ENCODE data around the gene RUFY2. TPM values are rescaled to one million over a fixed set of nuclear protein-coding genes. Genes with fewer than 3 reads are reported as not detected.
"Not testable (repeated sequence)": the region's sequence is repeated elsewhere in the genome, so short reads cannot be mapped to it uniquely, and the experiment has no call there.

The RUFY2 gene
- 4.8 TPM for polyA plus RNA-seq (2012; ENCODE audit: insufficient read depth, insufficient read length)

GRCh38 chr10:68406815-68407548 lies at the start of gene RUFY2:
TSS of gene RUFY2 (minus strand) at chr10:68407277. CDS start at chr10:68407189, 88 bp downstream.
- peak; percentile 39 for DNase-seq (ENCODE audit: low read depth, low spot score)

DNA sequence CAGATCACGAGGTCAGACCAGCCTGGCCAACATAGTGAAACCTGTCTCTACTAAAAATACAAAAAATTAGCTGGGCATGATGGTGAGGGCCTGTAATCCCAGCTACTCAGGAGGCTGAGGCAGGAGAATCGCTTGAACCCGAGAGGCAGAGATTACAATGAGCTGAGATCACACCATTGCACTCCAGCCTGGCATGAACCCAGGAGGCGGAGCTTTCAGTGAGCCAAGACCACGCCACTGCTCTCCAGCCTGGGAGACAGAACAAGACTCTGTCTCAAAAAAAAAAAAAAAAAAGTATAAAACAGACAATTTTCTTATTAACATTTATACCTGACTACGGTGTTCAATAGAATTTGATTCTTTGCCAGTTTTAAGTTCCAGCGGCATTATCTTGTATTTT lies 42.6 kb upstream of the RUFY2 start:
- DNase-seq (ENCODE audit: low read depth, low spot score); H3K4me3 ChIP-seq (ENCODE audit: low read length): not testable (repeated sequence)

More at GRCh38 chr10:68406815-68407548, at the start of gene RUFY2:
- H3K4me3 ChIP-seq (ENCODE audit: low read length): peak within 1 kb of the TSS; percentile 89

DNA sequence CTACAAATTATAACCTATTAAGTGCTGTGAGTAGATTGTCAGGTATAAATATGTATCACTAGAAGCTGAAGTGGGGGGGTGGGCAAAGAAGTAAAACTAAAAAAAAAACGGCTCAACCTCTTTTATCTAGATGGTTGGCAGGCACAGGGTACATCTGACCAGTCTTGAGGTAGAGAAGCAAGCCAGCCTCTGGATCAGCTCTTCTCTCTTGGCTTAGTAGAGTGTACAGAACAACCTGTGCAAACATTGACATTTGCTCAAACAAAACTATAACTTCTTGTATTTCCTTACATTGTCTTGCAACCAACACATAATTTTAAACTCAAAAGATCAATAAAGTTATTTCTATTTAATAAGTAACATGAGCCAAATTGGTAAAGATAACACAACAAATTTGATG lies 39.1 kb upstream of the RUFY2 start:
- H3K4me3 ChIP-seq (ENCODE audit: low read length): no peak overlapping the region
- no peak for DNase-seq (ENCODE audit: low read depth, low spot score)

DNA sequence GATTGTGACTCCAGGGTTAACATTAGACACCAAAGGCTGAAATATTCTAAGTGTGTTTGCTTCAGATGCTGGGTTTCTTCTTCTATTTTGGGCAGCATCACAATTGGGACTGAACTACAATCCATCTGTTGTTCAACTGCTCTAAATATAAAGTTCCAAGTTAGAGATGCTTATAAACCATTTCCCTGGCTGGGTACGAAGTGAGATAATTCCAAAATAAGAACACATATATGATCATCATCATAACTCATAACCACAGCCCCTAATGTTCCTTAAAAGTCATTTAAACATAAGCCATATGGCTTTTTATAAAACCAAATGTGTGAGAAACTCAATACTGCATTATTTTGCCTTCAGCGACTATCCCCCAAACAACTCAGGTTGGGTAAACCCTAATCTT lies 35.9 kb upstream of the RUFY2 start:
- no peak for DNase-seq (ENCODE audit: low read depth, low spot score)
- no peak overlapping the region for H3K4me3 ChIP-seq (ENCODE audit: low read length)

DNA sequence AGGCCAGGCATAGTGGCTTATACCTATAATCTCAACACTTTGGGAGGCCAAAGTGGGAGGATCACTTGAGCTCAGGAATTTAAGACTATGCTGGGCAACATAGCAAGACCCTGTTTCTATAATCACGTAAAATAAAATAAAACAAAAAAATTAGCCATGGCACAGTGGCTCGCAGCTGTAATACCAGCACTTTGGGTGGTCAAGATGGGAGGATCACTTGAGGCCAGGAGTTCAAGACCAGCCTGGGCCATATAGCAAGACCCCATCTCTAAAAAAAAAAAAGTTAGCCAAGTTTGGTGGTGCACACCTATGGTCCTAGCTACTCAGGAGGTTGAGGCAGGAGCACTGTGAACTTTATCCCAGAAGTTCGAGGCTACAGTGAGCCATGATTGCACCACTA lies 33.8 kb upstream of the RUFY2 start:
- DNase-seq (ENCODE audit: low read depth, low spot score): no peak
- H3K4me3 ChIP-seq (ENCODE audit: low read length): no peak overlapping the region

GRCh38 chr10:68435803-68436202 lies 28.7 kb upstream of the RUFY2 start:
- no peak overlapping the region for H3K4me3 ChIP-seq (ENCODE audit: low read length)
- no peak for DNase-seq (ENCODE audit: low read depth, low spot score)

DNA sequence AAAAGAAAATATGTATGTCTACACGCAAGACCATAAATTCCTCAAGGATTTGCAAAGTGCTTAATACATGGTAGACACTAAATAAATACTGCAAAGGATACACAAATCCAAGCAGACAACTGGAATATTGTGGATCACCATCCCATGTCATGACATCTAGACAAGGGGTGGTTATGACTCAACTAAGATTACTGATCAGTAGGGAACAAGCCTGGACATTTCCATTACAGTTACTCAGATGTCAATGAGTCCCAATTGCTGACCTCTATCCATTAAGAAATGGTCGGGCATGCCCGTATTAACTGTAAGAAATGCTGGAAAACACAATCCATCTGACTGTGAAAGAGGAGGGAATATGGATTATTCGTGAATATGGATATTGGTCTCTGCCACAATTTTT lies 27.6 kb upstream of the RUFY2 start:
- no peak for DNase-seq (ENCODE audit: low read depth, low spot score)
- no peak overlapping the region for H3K4me3 ChIP-seq (ENCODE audit: low read length)

- no peak for DNase-seq (ENCODE audit: low read depth, low spot score)
- H3K4me3 ChIP-seq (ENCODE audit: low read length): no peak overlapping the region
Observed at GRCh38 chr10:68428396-68429104, 21.5 kb upstream of the RUFY2 start.

- no peak overlapping the region for H3K4me3 ChIP-seq (ENCODE audit: low read length)
- DNase-seq (ENCODE audit: low read depth, low spot score): no peak
Observed at GRCh38 chr10:68424454-68425014, 17.5 kb upstream of the RUFY2 start.

GRCh38 chr10:68423522-68423921 lies 16.4 kb upstream of the RUFY2 start:
- H3K4me3 ChIP-seq (ENCODE audit: low read length): no peak overlapping the region

GRCh38 chr10:68419376-68419775 lies 12.3 kb upstream of the RUFY2 start:
- no peak for DNase-seq (ENCODE audit: low read depth, low spot score)
- H3K4me3 ChIP-seq (ENCODE audit: low read length): no peak overlapping the region

More at GRCh38 chr10:68423522-68423921, 16.4 kb upstream of the RUFY2 start:
- DNase-seq (ENCODE audit: low read depth, low spot score): peak; percentile 95

- DNase-seq (ENCODE audit: low read depth, low spot score): no peak
- H3K4me3 ChIP-seq (ENCODE audit: low read length): no peak overlapping the region
Observed at GRCh38 chr10:68408898-68409518, 1.9 kb upstream of the RUFY2 start.

DNA sequence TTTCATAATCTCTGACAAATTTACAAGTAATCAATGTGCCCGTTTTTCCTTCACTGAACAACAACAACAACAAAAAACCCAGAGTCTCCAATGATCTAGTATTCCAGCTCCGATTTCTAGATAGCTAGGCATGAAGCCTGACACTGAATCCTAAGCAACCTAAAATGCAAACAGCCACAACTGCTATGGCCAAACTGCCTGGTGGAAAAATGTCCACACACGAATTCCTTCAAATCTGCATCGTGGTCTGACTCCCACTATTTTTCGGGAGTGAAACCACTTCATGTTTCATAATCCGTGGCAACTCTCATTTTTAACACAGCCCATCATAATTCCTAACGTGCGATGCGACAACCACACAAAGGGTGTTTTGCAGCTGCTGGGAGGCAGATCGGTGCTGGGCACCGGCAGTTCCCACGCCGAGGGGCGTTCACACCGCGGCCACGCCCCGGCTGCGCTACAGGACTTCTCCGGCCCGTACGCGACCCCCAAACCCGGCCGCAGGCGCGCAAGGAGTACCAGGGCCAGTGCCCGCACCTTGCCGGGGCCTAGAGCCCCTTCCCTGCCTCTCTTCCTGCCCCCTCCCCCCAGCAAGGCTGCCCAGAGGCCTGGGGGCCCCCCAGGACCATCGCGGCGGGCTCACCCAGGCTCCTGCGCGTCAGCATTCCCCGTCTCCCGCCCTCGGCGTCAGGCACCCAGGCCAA lies 814 bp downstream of the RUFY2 start:
- H3K4me3 ChIP-seq (ENCODE audit: low read length): peak overlapping the region; percentile 89
- DNase-seq (ENCODE audit: low read depth, low spot score): peak; percentile 22

DNA sequence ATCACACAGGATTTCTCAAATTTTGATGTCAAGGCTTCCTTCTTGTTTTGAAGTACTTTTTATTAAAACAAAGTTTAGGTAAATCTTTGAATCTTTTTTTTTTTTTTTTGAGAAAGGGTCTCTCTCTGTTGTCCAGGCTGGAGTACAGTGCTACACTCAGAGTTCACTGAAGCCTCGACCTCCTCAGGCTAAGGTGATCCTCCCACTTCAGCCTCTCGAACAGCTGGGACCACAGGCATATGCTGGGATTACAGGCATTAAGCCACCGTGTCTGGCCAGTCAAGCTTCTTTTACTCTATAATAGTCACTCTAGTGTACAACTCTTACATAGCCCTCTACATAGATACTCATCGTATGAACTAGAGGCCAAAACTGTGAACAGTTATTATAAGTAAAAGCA lies 3.4 kb downstream of the RUFY2 start:
- no peak overlapping the region for H3K4me3 ChIP-seq (ENCODE audit: low read length)
- DNase-seq (ENCODE audit: low read depth, low spot score): no peak

- H3K4me3 ChIP-seq (ENCODE audit: low read length): no peak overlapping the region
- DNase-seq (ENCODE audit: low read depth, low spot score): no peak
Observed at GRCh38 chr10:68402276-68402675, 4.8 kb downstream of the RUFY2 start.

DNA sequence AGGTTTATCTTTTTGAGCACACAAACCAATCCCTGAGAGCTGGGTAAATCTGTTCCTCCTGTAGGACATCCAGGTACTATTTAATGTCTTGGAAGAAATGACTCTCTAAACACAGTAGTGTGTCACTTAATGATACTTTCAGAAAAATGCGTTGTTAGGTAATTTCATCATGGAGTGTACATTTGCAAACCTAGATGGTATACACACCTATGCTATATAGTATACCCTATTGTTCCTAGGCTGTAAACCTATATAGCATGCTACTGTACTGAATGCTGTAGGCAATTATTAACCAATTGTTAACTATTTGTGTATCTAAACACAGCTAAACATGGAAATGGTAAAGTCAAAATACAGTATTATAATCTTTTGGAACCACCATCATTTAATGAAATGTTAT lies 10.1 kb downstream of the RUFY2 start:
- DNase-seq (ENCODE audit: low read depth, low spot score): no peak
- no peak overlapping the region for H3K4me3 ChIP-seq (ENCODE audit: low read length)

GRCh38 chr10:68385740-68386139 lies 21.3 kb downstream of the RUFY2 start:
- DNase-seq (ENCODE audit: low read depth, low spot score): no peak
- H3K4me3 ChIP-seq (ENCODE audit: low read length): no peak overlapping the region

DNA sequence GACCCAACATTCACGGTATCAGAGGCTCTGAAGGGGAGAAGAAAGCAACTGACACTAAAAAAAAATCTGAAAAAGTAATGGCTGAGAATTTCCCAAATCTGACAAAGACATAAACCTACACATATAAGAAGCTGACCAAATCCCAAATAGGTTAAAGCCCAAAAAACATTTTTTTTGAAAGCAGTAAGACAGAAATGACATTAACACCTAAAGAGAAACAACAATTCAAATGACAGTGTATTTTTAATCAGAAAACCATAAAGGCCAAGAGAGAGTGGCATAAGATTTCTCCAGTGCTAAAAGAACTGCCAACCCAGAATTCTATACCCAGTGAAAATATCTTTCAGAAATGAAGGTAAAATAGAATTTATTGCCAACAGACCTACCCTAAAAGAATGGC lies 35.5 kb downstream of the RUFY2 start:
- DNase-seq (ENCODE audit: low read depth, low spot score): no peak

GRCh38 chr10:68367121-68367520 lies 40.0 kb downstream of the RUFY2 start:
- no peak overlapping the region for H3K4me3 ChIP-seq (ENCODE audit: low read length)
- no peak for DNase-seq (ENCODE audit: low read depth, low spot score)

More for the DNA sequence above, 35.5 kb downstream of the RUFY2 start:
- H3K4me3 ChIP-seq (ENCODE audit: low read length): no peak overlapping the region

Measured in Jurkat, Clone E6-1 (cell line).